ENCODE results near the gene SEC24C. TPM values are rescaled to one million over a fixed set of nuclear protein-coding genes. Genes with fewer than 3 reads are reported as not detected.

Gene SEC24C
- total and polyA plus RNA-seq, 4 donors: 45.7 to 73.7 (median 67.2) TPM

DNA sequence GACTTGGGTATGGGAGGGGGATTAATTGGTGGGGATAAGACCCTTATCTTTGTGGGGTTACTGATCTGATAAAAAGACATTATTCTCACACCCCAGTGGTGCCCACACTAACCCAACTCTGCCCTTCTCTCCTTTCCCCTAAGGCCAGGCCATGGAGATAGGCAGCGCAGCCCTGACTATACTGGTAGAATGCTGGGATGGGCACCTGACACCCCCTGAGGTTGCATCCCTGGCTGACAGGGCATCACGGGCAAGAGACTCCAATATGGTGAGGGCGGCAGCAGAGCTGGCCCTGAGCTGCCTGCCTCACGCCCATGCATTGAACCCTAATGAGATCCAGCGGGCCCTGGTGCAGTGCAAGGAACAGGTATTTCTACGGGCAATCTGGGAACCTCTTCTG lies 53.9 kb downstream of the SEC24C start:
- Histone ChIP-seq H3K27ac (ENCODE audit: low read depth, low read length) (no peak overlapping the region), H3K4me1 (ENCODE audit: control insufficient read depth, insufficient read depth, low read length) (no peaks in the 10 kb centered on the region), H3K9me3 (ENCODE audit: control insufficient read depth, insufficient read depth, low read length) (no peaks in the 10 kb centered on the region), H3K36me3 (ENCODE audit: control insufficient read depth, insufficient read depth, low read length) (peaks cover 98% of the 10 kb centered on the region), H3K27me3 (ENCODE audit: control insufficient read depth, insufficient read depth, low read length) (no peaks in the 10 kb centered on the region), H3K4me3 (ENCODE audit: low read depth, low read length) (no peak overlapping the region)
- WGBS (ENCODE audit: insufficient coverage): 92% methylated on average over 6 of the region's 6 CpGs
- DNase-seq (ENCODE audit: low read depth in 4 of 6, low spot score in 6 of 6): no peak

GRCh38 chr10:73798927-73799560 lies 54.9 kb downstream of the SEC24C start:
- H3K4me1 ChIP-seq (ENCODE audit: control insufficient read depth, insufficient read depth, low read length): no peaks in the 10 kb centered on the region
- no peak for DNase-seq (ENCODE audit: low read depth in 4 of 6, low spot score in 6 of 6)
- H3K27me3 ChIP-seq (ENCODE audit: control insufficient read depth, insufficient read depth, low read length): no peaks in the 10 kb centered on the region
- no peak overlapping the region for H3K4me3 ChIP-seq (ENCODE audit: low read depth, low read length)
- H3K27ac ChIP-seq (ENCODE audit: low read depth, low read length): no peak overlapping the region
- H3K36me3 ChIP-seq (ENCODE audit: control insufficient read depth, insufficient read depth, low read length): peaks cover 97% of the 10 kb centered on the region
- no peaks in the 10 kb centered on the region for H3K9me3 ChIP-seq (ENCODE audit: control insufficient read depth, insufficient read depth, low read length)
- 95% methylated on average over 8 of the region's 10 CpGs for WGBS (ENCODE audit: insufficient coverage)

DNA sequence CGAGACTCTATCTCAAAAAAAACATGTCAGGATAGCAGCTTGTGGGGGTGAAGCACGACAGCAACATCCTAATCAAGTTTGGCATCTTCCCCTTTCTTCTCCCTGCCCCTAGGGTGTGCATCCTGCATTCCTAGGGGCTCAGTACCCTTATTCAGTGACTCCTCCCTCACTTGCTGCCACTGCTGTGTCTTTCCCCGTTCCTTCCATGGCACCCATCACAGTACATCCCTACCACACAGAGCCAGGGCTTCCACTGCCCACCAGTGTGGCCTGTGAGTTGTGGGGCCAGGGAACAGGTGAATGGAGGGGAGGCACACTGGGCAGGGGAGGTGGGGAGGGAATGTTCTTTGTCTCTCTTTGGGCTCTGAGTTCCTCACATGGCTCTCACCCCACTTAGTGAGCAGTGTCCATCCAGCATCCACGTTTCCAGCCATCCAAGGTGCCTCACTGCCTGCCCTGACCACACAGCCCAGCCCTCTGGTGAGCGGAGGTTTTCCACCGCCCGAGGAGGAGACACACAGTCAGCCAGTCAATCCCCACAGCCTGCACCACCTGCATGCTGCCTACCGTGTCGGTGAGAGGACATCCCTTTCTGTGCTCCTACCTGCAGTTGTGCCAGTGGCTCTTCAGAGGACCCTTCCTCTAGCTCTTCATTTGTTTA lies 55.9 kb downstream of the SEC24C start:
- peaks cover 95% of the 10 kb centered on the region for H3K36me3 ChIP-seq (ENCODE audit: control insufficient read depth, insufficient read depth, low read length)
- H3K4me3 ChIP-seq (ENCODE audit: low read depth, low read length): no peak overlapping the region
- WGBS (ENCODE audit: insufficient coverage): 80% methylated on average over 6 of the region's 9 CpGs

DNA sequence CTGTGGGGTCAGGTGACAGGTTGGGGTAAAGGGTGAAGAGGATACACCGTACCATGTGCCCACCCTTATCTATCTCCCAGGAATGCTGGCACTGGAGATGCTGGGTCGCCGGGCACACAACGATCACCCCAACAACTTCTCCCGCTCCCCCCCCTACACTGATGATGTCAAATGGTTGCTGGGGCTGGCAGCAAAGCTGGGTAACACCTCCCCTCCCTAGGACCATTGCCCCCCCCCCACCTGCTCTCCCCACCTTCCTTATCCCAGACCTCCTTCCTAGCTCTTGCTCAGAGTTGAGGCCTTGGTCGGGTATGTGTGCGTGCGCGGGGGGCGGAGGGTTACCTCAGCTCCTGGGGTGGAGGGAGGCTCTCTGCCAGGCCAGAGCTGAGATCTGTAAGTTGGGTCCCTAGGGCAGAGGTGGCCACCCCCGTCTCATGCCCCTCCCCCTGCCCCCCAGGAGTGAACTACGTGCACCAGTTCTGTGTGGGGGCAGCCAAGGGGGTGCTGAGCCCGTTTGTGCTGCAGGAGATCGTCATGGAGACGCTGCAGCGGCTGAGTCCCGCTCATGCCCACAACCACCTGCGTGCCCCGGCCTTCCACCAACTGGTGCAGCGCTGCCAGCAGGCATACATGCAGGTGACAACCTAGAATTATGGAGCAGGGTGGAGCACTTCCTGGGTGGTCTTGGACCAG lies 56.5 kb downstream of the SEC24C start:
- H3K4me3 ChIP-seq (ENCODE audit: low read depth, low read length): no peak overlapping the region
- 82% methylated on average over 12 of the region's 20 CpGs for WGBS (ENCODE audit: insufficient coverage)
- H3K36me3 ChIP-seq (ENCODE audit: control insufficient read depth, insufficient read depth, low read length): peaks cover 96% of the 10 kb centered on the region

More for the DNA sequence above, 55.9 kb downstream of the SEC24C start:
- Histone ChIP-seq H3K27me3 (ENCODE audit: control insufficient read depth, insufficient read depth, low read length) (no peaks in the 10 kb centered on the region), H3K27ac (ENCODE audit: low read depth, low read length) (no peak overlapping the region), H3K9me3 (ENCODE audit: control insufficient read depth, insufficient read depth, low read length) (no peaks in the 10 kb centered on the region), H3K4me1 (ENCODE audit: control insufficient read depth, insufficient read depth, low read length) (no peaks in the 10 kb centered on the region)
- DNase-seq (ENCODE audit: low read depth in 4 of 6, low spot score in 6 of 6): no peak

GRCh38 chr10:73801253-73801590 lies 57.0 kb downstream of the SEC24C start:
- no peak for DNase-seq (ENCODE audit: low read depth in 4 of 6, low spot score in 6 of 6)
- peaks cover 96% of the 10 kb centered on the region for H3K36me3 ChIP-seq (ENCODE audit: control insufficient read depth, insufficient read depth, low read length)
- H3K27ac ChIP-seq (ENCODE audit: low read depth, low read length): no peak overlapping the region
- no peak overlapping the region for H3K4me3 ChIP-seq (ENCODE audit: low read depth, low read length)
- WGBS (ENCODE audit: insufficient coverage): 93% methylated on average over 13 of the region's 13 CpGs
- H3K9me3 ChIP-seq (ENCODE audit: control insufficient read depth, insufficient read depth, low read length): no peaks in the 10 kb centered on the region
- no peaks in the 10 kb centered on the region for H3K27me3 ChIP-seq (ENCODE audit: control insufficient read depth, insufficient read depth, low read length)
- H3K4me1 ChIP-seq (ENCODE audit: control insufficient read depth, insufficient read depth, low read length): no peaks in the 10 kb centered on the region

More for the DNA sequence above, 56.5 kb downstream of the SEC24C start:
- no peak for DNase-seq (ENCODE audit: low read depth in 4 of 6, low spot score in 6 of 6)
- H3K27ac ChIP-seq (ENCODE audit: low read depth, low read length): no peak overlapping the region
- H3K4me1 ChIP-seq (ENCODE audit: control insufficient read depth, insufficient read depth, low read length): no peaks in the 10 kb centered on the region
- no peaks in the 10 kb centered on the region for H3K9me3 ChIP-seq (ENCODE audit: control insufficient read depth, insufficient read depth, low read length)
- no peaks in the 10 kb centered on the region for H3K27me3 ChIP-seq (ENCODE audit: control insufficient read depth, insufficient read depth, low read length)

- 85% methylated on average over 9 of the region's 11 CpGs for WGBS (ENCODE audit: insufficient coverage)
- DNase-seq (ENCODE audit: low read depth in 4 of 6, low spot score in 6 of 6): no peak
- Histone ChIP-seq H3K27ac (ENCODE audit: low read depth, low read length) (no peak overlapping the region), H3K4me1 (ENCODE audit: control insufficient read depth, insufficient read depth, low read length) (no peaks in the 10 kb centered on the region), H3K27me3 (ENCODE audit: control insufficient read depth, insufficient read depth, low read length) (no peaks in the 10 kb centered on the region), H3K4me3 (ENCODE audit: low read depth, low read length) (no peak overlapping the region), H3K36me3 (ENCODE audit: control insufficient read depth, insufficient read depth, low read length) (peaks cover 96% of the 10 kb centered on the region), H3K9me3 (ENCODE audit: control insufficient read depth, insufficient read depth, low read length) (no peaks in the 10 kb centered on the region)
These were observed 58.3 kb downstream of the SEC24C start for GRCh38 chr10:73802276-73802991.

DNA sequence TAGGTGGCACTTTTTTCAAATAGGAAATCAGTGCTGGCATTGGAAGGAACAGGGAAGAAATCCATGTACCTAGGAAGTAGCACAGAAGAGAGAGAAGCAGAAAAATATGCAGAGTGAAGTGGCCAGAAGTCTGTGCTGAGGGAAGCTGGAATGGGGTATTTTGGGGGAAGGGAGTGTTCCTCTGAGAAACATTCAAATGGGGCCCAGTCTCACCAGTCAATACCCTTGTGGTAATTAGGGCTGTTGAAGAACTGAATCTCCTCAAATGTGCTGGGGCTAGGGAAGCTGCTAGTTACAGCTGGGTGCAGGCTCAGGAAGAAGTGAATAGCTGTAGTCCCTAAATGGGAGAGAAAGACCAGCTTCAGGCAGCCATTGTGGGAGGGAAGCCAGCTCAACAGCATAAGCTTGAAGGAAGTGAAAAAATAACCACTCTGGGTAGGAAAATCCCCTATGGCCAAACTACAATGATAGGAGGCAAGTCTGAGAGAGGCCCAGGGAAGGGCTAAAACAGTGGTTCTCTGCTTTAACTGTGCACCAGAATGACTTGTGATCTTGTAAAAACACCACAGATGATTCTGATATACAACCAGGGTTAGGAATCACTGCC lies 59.6 kb downstream of the SEC24C start:
- no peak overlapping the region for H3K4me3 ChIP-seq (ENCODE audit: low read depth, low read length)
- peaks cover 97% of the 10 kb centered on the region for H3K36me3 ChIP-seq (ENCODE audit: control insufficient read depth, insufficient read depth, low read length)
- DNase-seq (ENCODE audit: low read depth in 4 of 6, low spot score in 6 of 6): no peak
- no peaks in the 10 kb centered on the region for H3K27me3 ChIP-seq (ENCODE audit: control insufficient read depth, insufficient read depth, low read length)
- no peak overlapping the region for H3K27ac ChIP-seq (ENCODE audit: low read depth, low read length)
- H3K9me3 ChIP-seq (ENCODE audit: control insufficient read depth, insufficient read depth, low read length): no peaks in the 10 kb centered on the region
- no peaks in the 10 kb centered on the region for H3K4me1 ChIP-seq (ENCODE audit: control insufficient read depth, insufficient read depth, low read length)

GRCh38 chr10:73806176-73806950 lies 62.2 kb downstream of the SEC24C start:
- no peak for DNase-seq (ENCODE audit: low read depth in 4 of 6, low spot score in 6 of 6)
- 97% methylated on average over 14 of the region's 14 CpGs for WGBS (ENCODE audit: insufficient coverage)
- Histone ChIP-seq H3K36me3 (ENCODE audit: control insufficient read depth, insufficient read depth, low read length) (peaks cover 80% of the 10 kb centered on the region), H3K4me1 (ENCODE audit: control insufficient read depth, insufficient read depth, low read length) (peaks cover 4% of the 10 kb centered on the region), H3K27ac (ENCODE audit: low read depth, low read length) (no peak overlapping the region), H3K9me3 (ENCODE audit: control insufficient read depth, insufficient read depth, low read length) (no peaks in the 10 kb centered on the region), H3K27me3 (ENCODE audit: control insufficient read depth, insufficient read depth, low read length) (no peaks in the 10 kb centered on the region), H3K4me3 (ENCODE audit: low read depth, low read length) (no peak overlapping the region)

GRCh38 chr10:73807471-73807870 lies 63.3 kb downstream of the SEC24C start:
- H3K27ac ChIP-seq (ENCODE audit: low read depth, low read length): no peak overlapping the region
- no peaks in the 10 kb centered on the region for H3K9me3 ChIP-seq (ENCODE audit: control insufficient read depth, insufficient read depth, low read length)
- H3K4me1 ChIP-seq (ENCODE audit: control insufficient read depth, insufficient read depth, low read length): peaks cover 9% of the 10 kb centered on the region
- H3K4me3 ChIP-seq (ENCODE audit: low read depth, low read length): no peak overlapping the region
- no peak for DNase-seq (ENCODE audit: low read depth in 4 of 6, low spot score in 6 of 6)
- peaks cover 69% of the 10 kb centered on the region for H3K36me3 ChIP-seq (ENCODE audit: control insufficient read depth, insufficient read depth, low read length)
- WGBS (ENCODE audit: insufficient coverage): 99% methylated on average over 14 of the region's 14 CpGs
- H3K27me3 ChIP-seq (ENCODE audit: control insufficient read depth, insufficient read depth, low read length): no peaks in the 10 kb centered on the region

Measured in spinal cord (tissue), 10 donors.